PC-3 (cell line): ENCODE measurements around the gene PLBD1. TPM values are rescaled to one million over a fixed set of nuclear protein-coding genes. Genes with fewer than 3 reads are reported as not detected.
A peak's percentile ranks its signal among the peaks of the same experiment; 100 is the strongest.

Source experiments
- ATAC-seq: fragments of 200-7000 bp; cut with Tn5 transposase; 2 replicates; pipeline ENCODE4 v1.9.1; 2020; ENCODE audit warnings: mild to moderate bottlenecking, moderate library complexity
- BruUV-seq: library from RNA; stranded (reverse); fragments of 400-500 nt; replicated peaks from 2 replicates; lab custom pipeline; 2021; lab: Mats Ljungman, UMichigan
- CTCF ChIA-PET: fragments of 300-600 bp; sonication (Branson Sonifier 250); formaldehyde crosslinking; loops from one replicate; lab custom pipeline; 2022; ENCODE audit warnings: antibody characterized with exemption; lab: Charles Lee
- POLR2A ChIA-PET: fragments of 300-600 bp; sonication (Branson Sonifier 250); formaldehyde crosslinking; loops from one replicate; lab custom pipeline; 2022; ENCODE audit warnings: antibody characterized with exemption; ENCODE audit not compliant: unreplicated experiment; lab: Charles Lee
- DNase-seq: peaks from one replicate; pipeline ENCODE4 v3.0.0-alpha.2; 2015
- H2AFZ ChIP-seq: fragments of 300-600 bp; sonication (generic); 2 replicates; pipeline ENCODE4 v1.6.0; 2016; ENCODE audit warnings: antibody characterized with exemption, low read length
- H3F3A ChIP-seq: fragments of 300-600 bp; sonication (generic); one replicate; pipeline ENCODE4 v1.6.0; 2017; ENCODE audit warnings: antibody characterized with exemption, low read length, control low read depth, mild to moderate bottlenecking; ENCODE audit not compliant: unreplicated experiment
- H3K27ac ChIP-seq: fragments of 300-600 bp; sonication (generic); 2 replicates; pipeline ENCODE4 v1.5.1; 2016; ENCODE audit warnings: mild to moderate bottlenecking, low read length
- H3K27me3 ChIP-seq: fragments of 300-600 bp; sonication (generic); 2 replicates; pipeline ENCODE4 v1.6.1; 2016; ENCODE audit warnings: low read length, mixed read lengths
- H3K36me3 ChIP-seq: fragments of 300-600 bp; sonication (generic); 2 replicates; pipeline ENCODE4 v1.6.1; 2016; ENCODE audit warnings: low read depth, mixed run types, low read length, mixed read lengths
- H3K4me1 ChIP-seq: fragments of 300-600 bp; sonication (generic); 2 replicates; pipeline ENCODE4 v1.5.1; 2016; ENCODE audit warnings: low read length; ENCODE audit not compliant: insufficient read depth
- H3K4me2 ChIP-seq: fragments of 300-600 bp; sonication (generic); 2 replicates; pipeline ENCODE4 v1.6.0; 2016; ENCODE audit warnings: low read length
- H3K4me3 ChIP-seq: fragments of 300-600 bp; sonication (generic); 2 replicates; pipeline ENCODE4 v1.5.1; 2016; ENCODE audit warnings: mild to moderate bottlenecking, low read length, mixed read lengths
- H3K79me2 ChIP-seq: fragments of 300-600 bp; sonication (generic); 2 replicates; pipeline ENCODE4 v1.6.1; 2017; ENCODE audit warnings: low read length, mixed read lengths
- H3K9ac ChIP-seq: fragments of 300-600 bp; sonication (generic); 2 replicates; pipeline ENCODE4 v1.6.0; 2016; ENCODE audit warnings: mild to moderate bottlenecking, low read length
- H3K9me2 ChIP-seq: fragments of 300-600 bp; sonication (generic); replicated peaks from 2 replicates; pipeline ENCODE4 v1.6.1; 2016; ENCODE audit warnings: mixed run types, low read length, mixed read lengths
- H3K9me3 ChIP-seq: fragments of 300-600 bp; sonication (generic); 2 replicates; pipeline ENCODE4 v1.6.1; 2016; ENCODE audit warnings: low read length, mixed read lengths
- H4K20me1 ChIP-seq: fragments of 300-600 bp; sonication (generic); 2 replicates; pipeline ENCODE4 v1.6.1; 2016; ENCODE audit warnings: low read length, mixed read lengths
- EZH2 ChIP-seq: fragments of 300-600 bp; sonication (generic); IDR thresholded peaks from one replicate; pipeline ENCODE4 v1.6.1; 2017; ENCODE audit warnings: antibody characterized with exemption, mild to moderate bottlenecking, low read length; ENCODE audit not compliant: unreplicated experiment
- EZH2phosphoT487 ChIP-seq: fragments of 300-600 bp; sonication (generic); IDR thresholded peaks from 2 replicates; pipeline ENCODE4 v1.6.1; 2018; ENCODE audit warnings: mild to moderate bottlenecking, antibody characterized with exemption, low read length, borderline replicate concordance
- intact Hi-C: fragments of 100-400 bp; cut with micrococcal nuclease; formaldehyde crosslinking; loops from 2 replicates; pipeline ENCODE4 v1.9.0; 2023
- total RNA-seq: library from RNA; depleted of rRNA; stranded (reverse); fragments of >200 nt; gene quantifications from 2 replicates; pipeline ENCODE4 v1.2.3, GENCODE V29; 2014
- TF ChIP-seq, protein P1 (sequence below): fragments of 300-600 bp; sonication (generic); conservative IDR thresholded peaks from 2 replicates; pipeline ENCODE4 v1.5.1; 2017; ENCODE audit warnings: antibody characterized with exemption, low read depth, mild to moderate bottlenecking, low read length

Gene PLBD1
- total RNA-seq, 1 experiment from 2014 or later: 0.87 TPM

DNA sequence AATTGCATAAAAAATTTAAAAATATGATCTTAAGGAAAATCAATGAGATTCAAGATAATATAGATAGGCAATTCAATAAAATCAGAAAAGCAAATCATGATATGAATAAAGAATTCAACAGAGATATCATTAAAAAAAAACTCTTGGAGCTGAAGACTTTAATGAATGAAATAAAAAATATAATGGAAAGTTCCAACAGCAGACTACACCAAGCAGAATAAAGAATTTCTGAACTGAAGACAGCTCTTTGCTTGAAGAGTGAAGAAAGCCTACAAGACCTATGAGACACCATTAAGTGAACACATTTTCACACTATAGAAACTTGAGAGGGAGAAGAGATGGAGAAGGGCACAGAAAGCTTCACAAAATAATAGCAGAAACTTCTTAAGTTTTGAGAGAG, 45.9 kb downstream of the PLBD1 start:
- TF ChIP-seq EZH2: no peak
- no peak for TF ChIP-seq EZH2phosphoT487
- TF ChIP-seq, protein P1, sequence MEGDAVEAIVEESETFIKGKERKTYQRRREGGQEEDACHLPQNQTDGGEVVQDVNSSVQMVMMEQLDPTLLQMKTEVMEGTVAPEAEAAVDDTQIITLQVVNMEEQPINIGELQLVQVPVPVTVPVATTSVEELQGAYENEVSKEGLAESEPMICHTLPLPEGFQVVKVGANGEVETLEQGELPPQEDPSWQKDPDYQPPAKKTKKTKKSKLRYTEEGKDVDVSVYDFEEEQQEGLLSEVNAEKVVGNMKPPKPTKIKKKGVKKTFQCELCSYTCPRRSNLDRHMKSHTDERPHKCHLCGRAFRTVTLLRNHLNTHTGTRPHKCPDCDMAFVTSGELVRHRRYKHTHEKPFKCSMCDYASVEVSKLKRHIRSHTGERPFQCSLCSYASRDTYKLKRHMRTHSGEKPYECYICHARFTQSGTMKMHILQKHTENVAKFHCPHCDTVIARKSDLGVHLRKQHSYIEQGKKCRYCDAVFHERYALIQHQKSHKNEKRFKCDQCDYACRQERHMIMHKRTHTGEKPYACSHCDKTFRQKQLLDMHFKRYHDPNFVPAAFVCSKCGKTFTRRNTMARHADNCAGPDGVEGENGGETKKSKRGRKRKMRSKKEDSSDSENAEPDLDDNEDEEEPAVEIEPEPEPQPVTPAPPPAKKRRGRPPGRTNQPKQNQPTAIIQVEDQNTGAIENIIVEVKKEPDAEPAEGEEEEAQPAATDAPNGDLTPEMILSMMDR: no peak
- H4K20me1 ChIP-seq: no peaks in the 10 kb centered on the region
- H2AFZ ChIP-seq: no peak overlapping the region
- intact Hi-C loops: no loop called here
- H3K79me2 ChIP-seq: no peaks in the 10 kb centered on the region
- H3K27me3 ChIP-seq: no peaks in the 10 kb centered on the region
- no peak overlapping the region for H3K9ac ChIP-seq
- BruUV-seq: no TSS peak
- POLR2A ChIA-PET: no interaction called here
- H3K9me2 ChIP-seq: no peaks in the 10 kb centered on the region
- no peaks in the 10 kb centered on the region for H3K4me1 ChIP-seq
- H3K4me2 ChIP-seq: no peak overlapping the region
- ATAC-seq (no peak), DNase-seq (no peak)
- no peaks in the 10 kb centered on the region for H3K36me3 ChIP-seq
- CTCF ChIA-PET: no interaction called here
- H3K9me3 ChIP-seq: no peaks in the 10 kb centered on the region
- no peaks in the 10 kb centered on the region for H3F3A ChIP-seq
- no peak overlapping the region for H3K27ac ChIP-seq
- H3K4me3 ChIP-seq: no peak overlapping the region

DNA sequence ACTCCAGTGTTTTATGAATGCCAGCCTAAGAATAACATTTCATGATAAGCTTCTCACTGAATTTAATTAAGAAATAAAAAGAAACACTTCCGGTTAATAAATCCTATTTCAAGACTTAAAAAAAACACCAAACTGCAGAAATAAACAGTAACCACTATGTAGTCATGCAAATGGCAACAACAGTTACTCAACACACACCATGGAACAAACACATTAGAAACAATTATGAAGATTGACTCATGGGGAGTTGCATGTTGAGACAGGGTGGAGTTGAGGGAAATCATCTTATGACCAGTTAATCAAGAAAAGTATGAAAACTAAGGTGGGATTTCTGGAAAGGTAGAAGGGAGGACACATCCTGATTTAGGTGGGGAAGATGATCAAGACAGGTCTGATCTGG, 52.7 kb downstream of the PLBD1 start:
- Histone ChIP-seq H3K4me2 (no peak overlapping the region), H4K20me1 (no peaks in the 10 kb centered on the region), H3K9me3 (no peaks in the 10 kb centered on the region), H3K9ac (no peak overlapping the region), H3K27me3 (no peaks in the 10 kb centered on the region), H3K4me1 (peaks cover 4% of the 10 kb centered on the region; the same call in 1 of the 2 replicates), H3F3A (no peaks in the 10 kb centered on the region), H3K9me2 (no peaks in the 10 kb centered on the region), H2AFZ (no peak overlapping the region), H3K4me3 (no peak overlapping the region), H3K27ac (no peak overlapping the region), H3K79me2 (no peaks in the 10 kb centered on the region), H3K36me3 (no peaks in the 10 kb centered on the region)
- intact Hi-C loops: loop anchor here (1.0 kb wide), 3 partner anchors 104 to 277 kb away; no protein-coding TSS in a partner anchor
- DNase-seq (no peak), ATAC-seq (no peak)
- no TSS peak for BruUV-seq
- ChIA-PET POLR2A (no interaction called here), CTCF (interaction anchor here (0.7 to 1.6 kb wide), 2 partner anchors 105 to 148 kb away, joined by 5 to 9 read pairs; no protein-coding TSS in a partner anchor)
- TF ChIP-seq EZH2: no peak
- TF ChIP-seq EZH2phosphoT487: no peak
- TF ChIP-seq, protein P1: no peak

DNA sequence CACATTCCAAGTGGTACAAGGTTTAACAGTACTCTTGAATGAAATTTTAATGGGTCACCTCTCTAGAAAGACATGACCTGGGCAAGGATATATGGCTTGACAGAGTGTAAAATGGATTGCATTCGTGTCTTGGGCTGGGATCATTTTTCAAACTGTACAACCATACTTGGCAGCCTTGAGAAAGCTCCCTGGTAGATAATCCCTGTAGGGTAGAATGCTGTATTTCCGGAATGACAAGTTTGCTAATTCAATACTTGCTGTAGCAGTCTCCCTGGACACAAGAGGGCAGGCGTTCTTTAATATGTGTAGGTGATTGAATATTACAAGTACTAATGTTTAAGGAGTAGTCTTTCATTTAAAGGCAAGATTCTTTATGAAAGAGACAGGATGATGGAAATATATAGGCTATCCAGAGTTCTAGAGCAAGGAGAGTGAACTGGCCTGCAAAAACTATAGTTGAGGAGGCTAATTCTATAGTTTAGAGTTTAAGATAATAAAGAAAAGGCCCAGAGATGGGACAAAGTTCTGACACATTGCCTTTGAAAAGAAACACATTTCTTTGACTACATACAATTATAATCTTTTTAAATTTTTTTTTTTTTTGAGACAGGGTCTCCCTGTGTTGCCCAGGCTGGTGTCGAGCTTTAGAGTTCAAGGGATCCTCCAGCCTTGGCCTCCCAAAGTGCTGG, 53.4 kb downstream of the PLBD1 start:
- TF ChIP-seq EZH2: no peak
- TF ChIP-seq, protein P1: peak; percentile 75
- no peak for TF ChIP-seq EZH2phosphoT487
- H3K36me3 ChIP-seq: no peaks in the 10 kb centered on the region
- intact Hi-C loops: loop anchor here (1.0 kb wide), 3 partner anchors 105 to 276 kb away; no protein-coding TSS in a partner anchor
- no peaks in the 10 kb centered on the region for H3K79me2 ChIP-seq
- no peak overlapping the region for H3K27ac ChIP-seq
- no peaks in the 10 kb centered on the region for H3K9me3 ChIP-seq
- BruUV-seq: no TSS peak
- ATAC-seq (peak; percentile 87), DNase-seq (peak; percentile 93)
- H2AFZ ChIP-seq: no peak overlapping the region
- no peaks in the 10 kb centered on the region for H4K20me1 ChIP-seq
- H3F3A ChIP-seq: no peaks in the 10 kb centered on the region
- H3K4me2 ChIP-seq: peak overlapping the region; percentile 54; the same call in 1 of the 2 replicates
- CTCF ChIA-PET: interaction anchor here (0.6 to 1.6 kb wide), 4 partner anchors 14 to 276 kb away, joined by 4 to 12 read pairs (median 8); no protein-coding TSS in a partner anchor
- H3K27me3 ChIP-seq: no peaks in the 10 kb centered on the region
- no peak overlapping the region for H3K9ac ChIP-seq
- peaks cover 4% of the 10 kb centered on the region; the same call in 1 of the 2 replicates for H3K4me1 ChIP-seq
- POLR2A ChIA-PET: interaction anchor here (0.5 kb wide), 1 partner anchor 116 kb away, joined by 5 read pairs; no protein-coding TSS in a partner anchor
- no peak overlapping the region for H3K4me3 ChIP-seq
- no peaks in the 10 kb centered on the region for H3K9me2 ChIP-seq
